GM18511 (cell line): ENCODE data around the gene SLC12A3.
A peak's percentile ranks its signal among the peaks of the same experiment; 100 is the strongest.

Source experiments
- ATAC-seq: cut with Tn5 transposase; IDR thresholded peaks from one replicate; pipeline ENCODE4 v1.9.1; 2021; ENCODE audit warnings: mild to moderate bottlenecking, moderate library complexity; ENCODE audit not compliant: unreplicated experiment

SLC12A3 gene

DNA sequence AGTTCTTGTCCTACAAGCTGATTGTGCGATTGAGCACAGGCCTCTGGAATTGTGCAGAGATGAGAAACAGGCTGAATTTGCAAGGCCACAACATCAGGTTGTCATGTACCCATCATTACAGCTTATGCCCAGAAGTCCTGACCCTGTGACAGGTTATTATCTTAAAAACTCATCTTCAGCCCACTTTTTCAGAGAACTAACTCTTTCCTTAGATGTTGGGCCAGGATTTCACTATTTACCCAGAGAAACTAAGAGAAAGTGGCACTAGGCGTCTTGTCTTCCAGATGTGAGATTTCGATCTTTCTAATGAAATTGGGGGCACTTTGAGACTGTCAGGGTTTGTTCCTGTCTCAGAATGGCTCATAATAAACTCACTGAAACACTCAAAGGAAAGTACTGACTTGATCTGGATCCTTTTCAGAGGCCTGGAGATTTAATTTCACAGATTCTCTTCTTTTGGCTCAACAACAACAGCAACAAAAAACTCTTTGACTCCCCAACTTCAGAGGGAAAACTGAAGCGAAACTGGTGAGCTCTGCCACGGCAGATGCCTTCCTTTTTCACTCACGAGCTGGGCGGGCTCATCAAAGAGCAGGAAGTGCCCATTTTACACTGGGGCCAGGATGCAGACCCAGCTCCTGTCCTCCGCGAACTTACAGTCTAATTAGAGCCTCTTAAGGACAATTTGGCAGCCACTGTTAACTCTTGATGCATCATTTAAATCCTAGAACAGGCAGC lies 17.7 kb upstream of the SLC12A3 start:
- ATAC-seq, result no peak

DNA sequence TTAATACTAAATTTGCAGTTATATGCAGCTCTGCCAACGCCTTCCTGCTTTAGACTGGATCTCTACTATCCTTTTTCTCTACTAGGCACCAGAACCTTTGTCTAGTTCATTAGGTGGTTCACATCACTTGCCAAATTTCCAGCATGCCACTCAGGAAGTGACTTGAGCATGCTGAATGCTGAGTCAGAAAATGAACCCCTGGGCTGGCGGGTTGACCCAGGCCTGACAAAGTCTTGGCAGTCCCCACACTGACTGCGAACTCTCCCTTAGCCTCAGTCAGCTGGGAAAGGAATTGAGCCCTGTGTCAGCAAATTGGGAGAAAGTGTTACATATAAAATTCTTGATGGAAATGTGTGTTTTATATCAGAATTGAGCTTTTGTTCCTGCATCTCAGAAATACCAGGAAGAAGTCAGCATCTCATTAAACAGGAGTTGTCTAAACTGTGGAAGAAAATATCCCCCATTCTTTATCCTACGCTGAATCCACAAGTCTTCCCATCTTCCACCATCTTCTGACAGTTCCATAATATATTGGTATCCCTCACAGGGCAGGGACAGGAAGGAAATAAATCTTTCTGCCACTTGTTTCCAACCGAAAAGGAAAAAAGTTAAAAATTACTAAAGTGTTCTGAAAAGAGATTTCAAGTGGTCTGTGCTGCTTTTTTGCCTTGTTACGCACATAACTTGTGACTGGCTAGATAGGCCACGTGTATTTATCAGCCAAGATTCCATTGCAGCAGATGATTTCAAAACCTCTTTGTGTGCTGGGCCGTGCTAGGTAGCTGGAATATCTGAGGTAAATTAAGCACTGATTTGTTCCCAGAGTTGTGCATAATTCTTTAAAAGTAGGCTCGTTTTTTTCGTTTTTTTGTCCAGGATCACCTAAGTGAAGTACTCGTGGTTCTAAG lies 16.7 kb upstream of the SLC12A3 start:
- no peak for ATAC-seq

DNA sequence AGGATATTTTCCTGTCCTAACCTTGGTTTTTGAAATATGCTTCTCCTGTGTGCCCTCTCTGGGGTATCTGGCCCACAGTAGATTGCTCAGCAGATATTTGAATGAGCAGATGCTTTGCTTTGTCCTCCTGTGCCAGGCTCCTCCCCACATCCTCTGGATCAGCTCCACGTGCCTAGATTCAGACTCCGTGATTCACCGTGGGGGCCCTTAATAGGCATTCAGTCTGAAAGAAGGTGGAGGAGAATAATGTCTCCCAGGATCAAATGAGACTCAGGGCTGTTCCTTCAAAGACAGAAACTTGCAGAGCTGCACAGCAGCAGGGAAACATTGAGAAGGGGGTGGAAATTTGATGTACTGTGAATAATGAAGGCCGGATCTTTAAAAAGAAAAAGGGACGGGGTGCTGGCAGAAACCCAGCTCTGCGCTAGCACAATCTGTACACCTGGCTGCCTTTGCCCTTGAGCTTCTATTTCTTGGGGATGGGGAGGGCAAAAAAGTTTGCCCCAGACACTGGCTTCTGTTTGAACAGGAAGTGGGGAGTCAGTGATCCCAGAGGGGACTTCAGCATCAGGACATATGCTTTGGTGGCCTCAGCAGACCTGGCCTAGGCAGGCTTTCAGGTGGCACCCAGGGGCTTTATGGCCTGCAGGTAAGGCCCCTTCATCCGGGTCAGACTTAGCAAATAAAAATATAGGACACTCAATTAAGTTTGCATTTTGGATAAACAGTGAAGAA lies 15.9 kb upstream of the SLC12A3 start:
- ATAC-seq, result no peak

DNA sequence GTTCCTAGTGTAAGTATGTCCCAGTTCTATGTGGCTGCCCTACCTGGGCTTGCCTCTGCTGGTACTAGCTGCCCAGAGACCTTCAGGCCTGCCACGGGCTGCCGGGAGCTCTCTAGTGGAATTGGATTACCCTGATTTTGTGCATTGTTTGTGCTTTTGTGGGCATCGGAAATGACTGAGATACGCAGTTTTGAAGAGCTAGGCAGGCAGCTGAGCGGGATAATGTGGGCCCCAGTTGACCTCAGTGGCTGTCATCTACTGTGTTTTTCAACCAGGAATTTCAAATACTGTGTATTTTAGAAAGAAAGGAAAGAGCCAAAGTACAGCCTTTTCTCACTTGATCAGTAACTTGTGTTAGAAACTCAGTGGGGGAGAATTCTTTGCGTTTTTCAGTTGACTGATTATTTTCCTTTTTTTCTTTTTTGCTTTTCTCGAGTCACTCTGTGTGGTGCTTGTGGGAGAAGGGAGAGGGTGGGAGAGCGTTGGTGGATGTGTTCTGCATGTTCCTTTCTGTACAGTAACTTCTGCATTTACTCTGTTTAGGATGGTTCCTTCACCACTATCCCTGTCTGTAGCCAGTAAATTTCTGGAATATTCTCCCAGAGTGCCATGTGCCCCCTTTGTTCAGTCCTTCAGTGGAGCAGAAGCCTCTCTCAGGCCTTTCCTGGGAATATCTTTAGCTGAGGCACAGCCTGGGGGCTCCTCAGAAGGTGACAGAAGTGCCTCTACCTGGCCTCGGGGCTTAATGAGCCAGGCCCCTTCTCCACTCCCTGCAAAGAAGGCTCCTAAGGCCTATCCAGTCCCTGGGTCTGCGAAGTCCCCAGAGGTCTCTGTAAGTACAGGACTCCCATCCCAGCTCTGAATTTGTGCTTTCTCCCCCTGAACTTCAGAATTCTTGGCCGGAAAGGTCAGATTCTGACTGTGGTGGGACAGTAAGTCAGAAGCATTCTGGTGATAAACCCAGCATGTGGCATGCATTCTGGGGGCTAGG lies 15.0 kb upstream of the SLC12A3 start:
- no peak for ATAC-seq

DNA sequence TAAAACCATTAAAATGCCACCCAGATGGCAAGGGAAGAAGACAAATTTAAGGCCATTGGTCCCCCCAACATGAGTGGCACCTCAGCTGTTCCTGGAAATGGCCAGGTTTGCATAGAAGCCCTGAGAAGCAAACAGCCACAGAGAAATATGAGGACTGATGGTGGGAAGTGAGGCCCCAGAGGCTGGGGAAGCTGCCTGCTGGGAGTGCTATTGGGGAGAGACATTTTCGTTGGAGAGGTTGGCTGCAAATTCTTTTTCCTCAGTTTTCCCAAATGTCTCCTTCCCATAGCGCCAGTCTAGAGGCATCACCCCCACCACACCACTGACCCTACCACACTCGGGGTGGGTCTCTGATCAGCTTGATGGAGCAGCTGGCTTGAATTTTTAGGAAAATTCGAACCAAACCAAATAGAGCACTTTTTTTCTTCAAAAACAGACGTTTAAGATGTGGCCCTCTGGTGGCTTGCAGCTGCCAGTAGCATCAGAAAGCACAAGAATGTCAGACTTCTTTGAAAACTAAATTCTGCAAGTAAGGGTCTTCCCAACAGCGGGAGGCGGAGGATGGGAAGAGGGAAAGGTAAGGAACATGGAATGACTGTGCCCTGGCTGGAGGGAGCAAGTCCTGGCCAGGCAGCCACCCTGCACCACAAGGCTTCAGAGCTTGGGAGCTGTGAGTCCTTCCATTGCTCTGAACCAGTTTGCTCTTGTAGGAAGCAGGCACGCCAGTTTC lies 13.2 kb upstream of the SLC12A3 start:
- ATAC-seq, result no peak

DNA sequence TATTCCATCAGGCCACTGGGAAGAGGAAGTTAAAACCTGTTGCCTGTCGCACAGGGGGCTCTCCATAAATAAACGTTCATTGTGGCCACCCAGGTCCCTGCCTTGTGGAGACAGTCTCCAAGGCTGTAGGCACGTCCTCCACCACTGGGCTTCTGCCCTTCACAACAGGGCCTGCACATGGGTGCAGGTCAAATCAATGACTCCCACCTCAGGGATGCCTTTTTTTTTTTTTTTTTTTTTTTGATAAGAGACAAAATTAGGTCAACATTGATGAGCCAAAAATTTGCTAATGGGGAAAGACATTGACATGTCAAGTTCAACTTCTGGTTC lies 12.6 kb upstream of the SLC12A3 start:
- ATAC-seq, result no peak

DNA sequence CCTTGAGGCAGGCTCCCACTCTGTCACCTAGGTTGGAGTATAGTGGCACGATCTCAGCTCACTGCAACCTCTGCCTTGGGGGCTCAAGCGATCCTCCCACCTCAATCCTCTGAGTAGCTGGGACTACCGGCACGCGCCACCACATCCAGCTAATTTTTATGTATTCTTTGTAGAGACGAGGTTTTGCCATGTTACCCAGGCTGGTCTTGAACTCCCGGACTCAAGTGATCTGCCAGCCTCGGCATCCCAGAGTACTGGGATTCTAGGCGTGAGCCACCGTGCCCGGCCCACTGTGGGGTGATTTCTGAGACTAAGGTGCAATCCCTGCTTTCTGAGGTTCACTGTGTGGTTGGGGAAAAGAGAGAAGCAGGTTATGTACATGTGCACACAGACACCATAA lies 12.0 kb upstream of the SLC12A3 start:
- no peak for ATAC-seq

DNA sequence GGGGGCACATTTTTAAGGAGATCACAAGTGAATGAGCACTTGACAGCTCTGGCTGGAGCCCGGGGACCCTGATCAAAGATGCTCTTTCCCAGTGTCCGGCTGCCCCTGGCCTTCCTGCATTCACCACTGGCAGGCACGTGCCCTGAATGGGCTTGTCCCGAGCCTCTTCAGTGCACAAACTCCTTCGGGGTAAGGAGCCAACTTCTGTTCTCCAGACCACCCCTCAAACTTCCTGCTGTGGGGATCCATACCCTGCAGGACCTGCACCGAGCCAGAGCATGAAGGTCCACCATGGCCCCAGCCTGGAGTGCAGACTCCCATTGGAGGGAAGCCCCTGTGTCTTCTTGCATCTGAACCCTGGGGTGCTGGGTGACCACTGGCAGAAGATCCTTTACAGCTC lies 9.8 kb upstream of the SLC12A3 start:
- ATAC-seq, result no peak

DNA sequence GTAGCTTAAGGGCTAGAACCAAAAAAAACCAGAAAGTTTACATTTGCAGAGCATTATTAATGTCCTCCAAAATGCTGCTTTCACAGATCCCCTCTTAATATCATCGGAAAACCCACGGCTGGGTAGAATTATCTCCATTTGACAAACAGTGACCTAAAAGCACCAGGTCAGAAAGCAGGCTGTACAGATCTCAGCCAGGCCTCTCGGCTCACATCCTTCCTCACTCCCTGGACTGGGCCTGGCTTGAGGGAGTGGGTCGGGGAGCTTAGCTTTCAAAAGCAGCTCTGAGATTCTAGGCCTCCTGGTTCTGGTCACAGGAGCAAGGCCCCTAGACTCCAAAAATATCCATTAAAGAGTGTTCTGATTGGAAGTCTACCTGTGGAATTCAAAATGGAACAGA lies 9.1 kb upstream of the SLC12A3 start:
- ATAC-seq, result no peak

DNA sequence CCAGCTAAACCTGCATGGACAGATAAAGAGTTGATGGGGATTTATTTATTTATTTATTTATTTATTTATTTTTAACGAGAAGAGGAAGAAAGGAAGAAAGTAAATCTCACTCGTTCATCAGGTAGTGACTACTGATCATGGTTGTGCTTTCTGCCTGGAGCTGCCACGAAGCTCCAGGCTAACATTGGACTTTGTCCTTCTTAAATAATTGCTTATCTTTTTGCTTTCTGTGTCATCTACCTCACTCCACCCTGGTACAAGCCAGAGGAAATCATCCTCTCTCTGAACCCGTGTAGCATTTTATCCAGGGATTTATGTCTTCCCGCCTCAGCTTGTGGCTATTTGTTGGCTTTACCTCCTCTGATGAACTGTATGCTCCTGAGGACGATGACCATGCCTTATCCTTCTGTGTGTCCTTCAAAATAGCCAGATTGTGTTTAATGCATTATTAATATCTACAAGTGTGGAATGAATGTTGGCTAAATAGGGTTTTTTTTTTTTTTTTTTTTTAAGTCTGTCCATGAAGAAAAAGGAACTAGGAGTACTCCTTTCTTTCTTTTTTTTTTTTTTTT lies 8.0 kb upstream of the SLC12A3 start:
- ATAC-seq, result no peak

DNA sequence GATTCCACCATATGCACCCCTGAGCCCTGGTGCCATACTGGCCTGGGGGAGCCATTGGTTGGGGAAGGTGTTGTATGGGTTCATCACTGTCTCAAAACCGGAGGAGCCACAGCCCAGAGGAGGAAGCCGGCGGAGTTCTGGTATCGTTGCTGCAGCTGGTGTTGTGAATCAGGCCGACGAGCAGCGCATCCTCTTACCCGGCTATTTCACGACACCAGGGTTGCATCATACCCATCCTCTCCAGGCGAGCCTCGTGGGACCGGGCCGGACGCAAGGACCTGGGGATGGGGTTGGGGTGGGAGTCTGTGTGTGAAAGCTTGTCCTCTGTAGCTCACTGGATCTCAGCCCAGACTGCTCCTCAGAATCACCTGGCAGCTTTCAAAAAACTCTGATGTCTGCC lies 6.6 kb upstream of the SLC12A3 start:
- no peak for ATAC-seq

DNA sequence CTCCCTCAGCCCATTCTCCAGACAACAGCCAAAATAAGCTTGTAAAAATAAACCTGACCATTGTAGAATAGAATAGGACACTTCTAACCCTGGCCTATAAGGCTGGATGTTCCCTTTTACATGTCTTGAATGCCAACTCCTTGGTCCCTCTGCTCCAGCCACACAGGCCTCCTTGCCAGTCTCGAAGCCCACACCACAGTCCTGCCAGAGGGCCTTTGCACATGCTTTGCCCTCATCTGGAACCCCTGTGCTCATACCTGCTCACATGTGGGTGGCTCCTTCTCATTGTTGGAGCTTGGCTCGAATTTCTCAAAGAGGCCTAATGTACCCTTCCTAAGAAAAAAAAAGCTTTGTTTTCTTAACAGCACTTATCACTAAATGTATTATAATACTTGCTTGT lies 5.4 kb upstream of the SLC12A3 start:
- ATAC-seq, result no peak

DNA sequence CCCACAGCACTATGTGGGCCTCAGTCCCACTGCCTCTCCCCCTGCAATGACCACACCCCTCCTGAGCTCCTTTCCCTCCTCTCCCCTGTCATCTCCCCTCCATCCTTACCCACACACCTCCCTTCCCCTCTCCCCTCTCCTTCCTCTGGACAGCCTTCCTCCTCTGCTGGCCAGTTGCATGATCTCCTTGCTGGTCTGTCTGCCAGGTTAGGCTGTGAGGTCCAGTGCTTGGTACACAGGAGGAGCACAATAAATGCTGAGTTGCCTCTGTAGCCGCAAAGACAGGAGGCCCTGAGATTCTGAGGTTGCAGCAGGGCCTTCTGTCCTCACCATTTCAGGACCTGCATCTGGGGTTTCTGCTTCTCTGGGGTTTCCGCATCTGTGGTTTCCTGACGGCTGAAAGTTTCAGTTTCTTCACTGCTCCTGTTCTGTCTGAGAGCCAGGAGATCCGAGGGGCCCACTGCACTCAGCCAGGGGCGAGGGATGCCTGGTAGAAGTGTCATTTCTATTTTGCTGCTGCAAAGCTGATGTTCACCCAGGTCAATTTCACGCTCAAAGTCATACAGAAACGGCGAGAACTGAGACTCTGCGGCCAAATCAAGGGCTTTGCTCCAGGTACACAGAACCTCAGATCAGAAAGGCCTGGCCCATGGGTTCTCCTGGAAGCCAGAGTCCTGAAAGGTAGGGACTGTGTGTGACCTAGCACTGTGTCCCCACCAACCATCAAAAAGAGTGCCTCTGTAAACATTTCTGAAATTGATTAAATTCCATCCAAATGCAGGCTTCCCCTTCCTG lies 4.6 kb upstream of the SLC12A3 start:
- ATAC-seq, result peak; percentile 80

DNA sequence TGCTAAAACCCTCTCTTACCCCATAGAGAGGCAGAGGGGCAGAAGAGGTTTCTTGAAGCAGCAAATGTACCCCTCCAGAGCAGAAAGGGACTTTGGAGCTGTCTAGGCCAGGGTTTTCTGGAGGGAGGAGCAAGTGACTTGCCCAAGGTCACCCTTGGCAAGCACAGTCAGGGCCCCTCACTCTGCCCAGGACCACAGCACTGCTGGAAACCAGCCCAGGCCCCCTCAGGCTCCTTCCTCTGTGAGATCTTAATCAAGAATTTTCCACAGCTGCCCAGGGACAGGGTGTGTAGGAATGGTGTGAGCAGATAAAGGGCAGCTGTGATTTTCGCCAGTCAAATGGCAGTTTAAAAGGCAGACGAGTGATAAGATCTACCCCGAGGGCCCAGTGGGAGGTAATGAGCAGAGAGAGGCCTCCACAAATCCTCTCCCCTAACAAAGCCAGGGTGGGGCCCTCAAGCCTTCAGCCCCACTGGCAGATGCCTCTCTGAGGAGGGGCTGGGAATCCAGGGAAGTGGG lies 3.9 kb upstream of the SLC12A3 start:
- ATAC-seq, result peak; percentile 6

DNA sequence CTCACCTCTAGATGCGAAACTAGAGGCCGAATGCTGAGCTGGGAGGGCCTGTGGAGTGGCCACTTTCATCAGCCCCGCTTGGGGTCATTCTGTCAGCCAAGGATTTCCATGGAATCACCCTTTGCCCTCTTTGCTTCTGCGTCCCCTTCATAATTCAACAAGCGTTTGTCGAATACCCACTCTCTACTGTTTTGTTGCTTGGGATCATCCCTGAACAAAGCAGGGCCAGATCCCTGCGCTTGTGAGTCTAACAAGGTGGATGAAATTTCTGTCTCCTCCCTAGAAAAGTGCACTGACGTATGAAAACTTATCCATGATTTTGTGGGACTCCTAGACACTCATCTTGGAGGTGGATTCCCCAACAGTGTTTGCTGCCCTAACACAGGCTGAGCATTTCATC lies 3.3 kb upstream of the SLC12A3 start:
- no peak for ATAC-seq

DNA sequence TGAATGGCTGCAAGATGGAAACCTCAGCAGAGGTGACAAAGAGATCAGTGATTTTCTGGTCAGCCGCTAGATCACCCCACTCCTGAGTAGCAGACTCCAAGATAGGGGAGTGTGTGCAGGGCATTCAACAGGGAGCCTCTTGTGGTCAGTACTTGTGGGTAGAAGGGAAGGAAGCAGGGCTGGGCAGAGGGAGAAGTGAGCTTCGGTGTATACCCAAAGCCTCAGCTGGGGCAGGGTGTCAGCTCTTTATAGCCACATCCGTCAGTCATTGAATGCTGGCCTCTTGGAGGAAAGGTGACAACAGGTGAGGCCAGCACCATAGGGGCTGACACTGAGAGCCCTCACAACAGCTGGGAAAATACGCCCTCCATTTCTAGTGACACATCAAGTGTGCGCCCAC lies 2.2 kb upstream of the SLC12A3 start:
- ATAC-seq, result no peak

DNA sequence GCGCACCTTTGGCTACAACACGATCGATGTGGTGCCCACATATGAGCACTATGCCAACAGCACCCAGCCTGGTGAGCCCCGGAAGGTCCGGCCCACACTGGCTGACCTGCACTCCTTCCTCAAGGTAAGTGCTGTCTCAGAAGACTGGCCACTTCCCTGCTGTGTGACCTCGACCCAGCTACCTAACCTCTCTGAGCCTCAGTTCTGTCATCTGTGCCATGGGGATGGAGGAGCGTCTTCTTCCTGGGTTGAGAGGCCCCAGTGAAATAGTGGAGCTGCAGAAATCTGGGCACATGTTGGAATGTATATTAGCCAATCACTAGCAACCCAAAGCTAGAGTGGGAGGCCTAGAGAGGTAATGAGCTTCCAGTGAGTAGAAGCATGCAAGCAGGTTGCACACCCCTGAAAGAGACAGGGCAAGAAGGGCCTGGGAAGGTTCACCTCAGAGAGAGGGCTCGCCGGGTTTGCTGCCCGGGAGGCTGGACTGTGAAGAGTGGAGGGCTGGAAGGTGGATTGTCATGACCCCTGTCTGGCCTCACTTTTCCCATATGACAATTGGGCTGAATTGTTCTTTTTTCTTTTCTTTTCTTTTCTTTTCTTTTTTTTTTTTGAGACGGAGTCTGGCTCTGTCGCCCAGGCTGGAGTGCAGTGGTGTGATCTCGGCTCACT lies 521 bp downstream of the SLC12A3 start:
- ATAC-seq, result no peak
